Liver (tissue), 9 donors: ENCODE data around the gene CD180. TPM values are rescaled to one million over a fixed set of nuclear protein-coding genes. Genes with fewer than 3 reads are reported as not detected.

ENCODE experiments used
- DNase-seq: peaks from one replicate; pipeline ENCODE4 v3.0.0-alpha.2; 2017; ENCODE audit warnings: low spot score
- H3K27ac ChIP-seq, 2 donors: one replicate each; pipeline ENCODE4 v1.7.0; 2013; ENCODE audit warnings: inconsistent platforms in 2 of 2, low read length in 2 of 2, control low read depth in 1 of 2, low read depth in 1 of 2, mild to moderate bottlenecking in 1 of 2
- H3K27me3 ChIP-seq, 4 donors: one replicate each; pipeline versions ENCODE4 v1.6.1 to v1.7.0; 2013; ENCODE audit warnings: low read length in 3 of 4, inconsistent platforms in 1 of 4, mild to moderate bottlenecking in 1 of 4, moderate library complexity in 1 of 4; ENCODE audit not compliant: control insufficient read depth in 4 of 4, insufficient read depth in 4 of 4
- H3K36me3 ChIP-seq, 4 donors: one replicate each; pipeline versions ENCODE4 v1.6.1 to v1.7.0; 2013; ENCODE audit warnings: low read length in 3 of 4, mild to moderate bottlenecking in 3 of 4, low read depth in 1 of 4, moderate library complexity in 1 of 4; ENCODE audit not compliant: control insufficient read depth in 4 of 4, insufficient read depth in 3 of 4
- H3K4me1 ChIP-seq, 4 donors: one replicate each; pipeline versions ENCODE4 v1.6.1 to v1.7.0; 2013; ENCODE audit warnings: low read length in 3 of 4, mild to moderate bottlenecking in 3 of 4, moderate library complexity in 1 of 4; ENCODE audit not compliant: control insufficient read depth in 4 of 4, insufficient read depth in 4 of 4
- H3K4me3 ChIP-seq, 3 donors: one replicate each; pipeline versions ENCODE4 v1.6.1 to v1.7.0; 2013; ENCODE audit warnings: low read length in 3 of 3, control low read depth in 1 of 3, low read depth in 1 of 3, mild to moderate bottlenecking in 1 of 3
- H3K9ac ChIP-seq, 2 donors: one replicate each; pipeline ENCODE4 v1.7.0; 2013; ENCODE audit warnings: low read length in 2 of 2, mild to moderate bottlenecking in 2 of 2, moderate library complexity in 2 of 2, control low read depth in 1 of 2, low read depth in 1 of 2
- H3K9me3 ChIP-seq, 4 donors: one replicate each; pipeline versions ENCODE4 v1.6.1 to v1.7.0; 2013; ENCODE audit warnings: low read length in 3 of 4; ENCODE audit not compliant: control insufficient read depth in 4 of 4
- ATF3 ChIP-seq: IDR thresholded peaks from 2 replicates; pipeline ENCODE4 v1.6.1; 2016; ENCODE audit warnings: antibody characterized with exemption
- CTCF ChIP-seq: fragments of 150-350 bp; IDR thresholded peaks from 2 replicates; pipeline ENCODE4 v1.5.1; 2017; ENCODE audit warnings: improper control_type of control experiment, low read depth, low read length; ENCODE audit not compliant: missing input control
- EGR1 ChIP-seq, 2 donors: IDR thresholded peaks; 2 replicates each; pipeline ENCODE4 v1.6.1; 2016 to 2018; ENCODE audit warnings: antibody characterized with exemption in 2 of 2, low read depth in 2 of 2
- FOXA1 ChIP-seq: IDR thresholded peaks from 2 replicates; pipeline ENCODE4 v1.6.1; 2016; ENCODE audit warnings: antibody characterized with exemption
- FOXA2 ChIP-seq: IDR thresholded peaks from 2 replicates; pipeline ENCODE4 v1.6.1; 2016; ENCODE audit warnings: antibody characterized with exemption
- GABPA ChIP-seq, 2 donors: IDR thresholded peaks in 1 of 2; conservative IDR thresholded peaks in 1 of 2; 2 replicates each; pipeline ENCODE4 v1.6.1; 2016; ENCODE audit warnings: antibody characterized with exemption in 2 of 2, mild to moderate bottlenecking in 1 of 2, moderate library complexity in 1 of 2
- HNF4A ChIP-seq, 2 donors: conservative IDR thresholded peaks; 2 replicates each; pipeline ENCODE4 v1.6.1; 2016; ENCODE audit warnings: antibody characterized with exemption in 2 of 2, mild to moderate bottlenecking in 2 of 2
- HNF4G ChIP-seq: IDR thresholded peaks from 2 replicates; pipeline ENCODE4 v1.6.1; 2016; ENCODE audit warnings: antibody characterized with exemption
- JUND ChIP-seq, 2 donors: IDR thresholded peaks; 2 replicates each; pipeline ENCODE4 v1.6.1; 2016; ENCODE audit warnings: antibody characterized with exemption in 2 of 2
- MAX ChIP-seq: IDR thresholded peaks from 2 replicates; pipeline ENCODE4 v1.6.1; 2016; ENCODE audit warnings: antibody characterized with exemption
- NR2F2 ChIP-seq: IDR thresholded peaks from 2 replicates; pipeline ENCODE4 v1.6.1; 2016; ENCODE audit warnings: antibody characterized with exemption
- RAD21 ChIP-seq, 2 donors: IDR thresholded peaks; 2 replicates each; pipeline ENCODE4 v1.6.1; 2016; ENCODE audit warnings: antibody characterized with exemption in 2 of 2, mild to moderate bottlenecking in 2 of 2
- REST ChIP-seq: IDR thresholded peaks from 2 replicates; pipeline ENCODE4 v1.6.1; 2016; ENCODE audit warnings: antibody characterized with exemption, mild to moderate bottlenecking
- RXRA ChIP-seq, 2 donors: IDR thresholded peaks; 2 replicates each; pipeline ENCODE4 v1.6.1; 2017 to 2018; ENCODE audit warnings: antibody characterized with exemption in 2 of 2, mild to moderate bottlenecking in 1 of 2
- SP1 ChIP-seq: IDR thresholded peaks from 2 replicates; pipeline ENCODE4 v1.6.1; 2018; ENCODE audit warnings: antibody characterized with exemption, mild to moderate bottlenecking
- TAF1 ChIP-seq: conservative IDR thresholded peaks from 2 replicates; pipeline ENCODE4 v1.6.1; 2016; ENCODE audit warnings: antibody characterized with exemption, mild to moderate bottlenecking
- YY1 ChIP-seq: IDR thresholded peaks from 2 replicates; pipeline ENCODE4 v1.6.1; 2016; ENCODE audit warnings: antibody characterized with exemption, mild to moderate bottlenecking
- ZBTB33 ChIP-seq: IDR thresholded peaks from 2 replicates; pipeline ENCODE4 v1.6.1; 2016; ENCODE audit warnings: antibody characterized with exemption
- WGBS: extraction: QIAGEN DNeasy Blood & Tissue Kit; methylation state at CpG from one replicate; pipeline ENCODE4 v1.1.7; 2013; 5-methylcytosine and 5-hydroxymethylcytosine counted together
- polyA plus RNA-seq, 2 donors: library from polyadenylated mRNA; stranded (reverse) in 1 of 2; unstranded in 1 of 2; fragments of 200-250 nt in 1 of 2; fragments of >200 nt in 1 of 2; fragmentation: Nextera tagmentation in 1 of 2; extraction: Ambion mirVana in 1 of 2; gene quantifications; one replicate each; pipeline versions ENCODE4 v1.2.1 to v1.2.3, GENCODE V29; 2013 to 2015
- total RNA-seq, 2 donors: library from RNA; depleted of rRNA; stranded (reverse); fragments of >200 nt; gene quantifications; one replicate each; pipeline ENCODE4 v1.2.3, GENCODE V29; 2014
- donor health status: healthy.
- donor health status: healthy.
- donor health status: healthy.
- donor health status: healthy.
- donor health status: healthy.

CD180 gene
- total and polyA plus RNA-seq, 4 donors = 0.33 to 3.7 (median 0.78) TPM

- WGBS = 92% methylated on average over 7 of the region's 7 CpGs
- DNase-seq = no peak
- H3K36me3 ChIP-seq = no peaks in the 10 kb centered on the region
- no peak overlapping the region for H3K9ac ChIP-seq
- H3K4me1 ChIP-seq = no peaks in the 10 kb centered on the region
- H3K27ac ChIP-seq = no peak overlapping the region
- no peaks in the 10 kb centered on the region for H3K9me3 ChIP-seq
- TF ChIP-seq YY1 (no peak), MAX (no peak), RXRA (IDR thresholded peaks at IDR 0.05) (no peak), ATF3 (no peak), FOXA2 (no peak), SP1 (no peak), CTCF (no peak), GABPA (IDR thresholded peaks at IDR 0.05 in 1 of 2, conservative IDR thresholded peaks at IDR 0.05 in 1 of 2) (no peak), REST (no peak), EGR1 (IDR thresholded peaks at IDR 0.05; ENCODE audit: low read depth in 2 of 2) (no peak), ZBTB33 (no peak), NR2F2 (no peak), HNF4G (no peak), RAD21 (IDR thresholded peaks at IDR 0.05) (no peak), TAF1 (no peak), FOXA1 (no peak), JUND (IDR thresholded peaks at IDR 0.05) (no peak), HNF4A (conservative IDR thresholded peaks at IDR 0.05) (no peak)
- H3K4me3 ChIP-seq = no peak overlapping the region
- H3K27me3 ChIP-seq = no peaks in the 10 kb centered on the region
These were observed 958 bp downstream of the CD180 start for GRCh38 chr5:67195406-67196275.
